ENCODE data around the gene SALL2. TPM values are rescaled to one million over a fixed set of nuclear protein-coding genes. Genes with fewer than 3 reads are reported as not detected.

SALL2 gene
- total RNA-seq, 1 experiment from 2014 or later, result 0.47 TPM

DNA sequence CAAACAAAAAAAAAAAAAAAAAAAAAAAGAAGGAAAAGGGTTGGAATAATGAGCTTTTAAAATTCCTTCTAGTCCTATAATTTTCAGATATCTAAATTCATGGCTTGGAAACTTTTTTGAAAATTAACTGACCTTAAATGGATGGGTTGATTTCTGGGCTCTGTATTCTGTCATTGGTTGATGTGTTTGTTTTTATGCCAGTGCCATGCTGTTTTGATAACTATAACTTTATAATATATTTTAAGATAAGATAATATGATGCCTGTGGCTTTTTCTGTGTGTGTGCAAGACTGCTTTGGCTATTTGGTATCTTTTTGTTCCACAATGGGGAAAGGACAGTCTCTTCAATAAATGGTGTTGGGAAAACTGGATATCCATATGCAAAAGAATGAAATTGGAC lies 46.5 kb upstream of the SALL2 start:
- H3K9me2 ChIP-seq (ENCODE audit: insufficient read depth), result no peaks in the 10 kb centered on the region
- no peaks in the 10 kb centered on the region for H4K20me1 ChIP-seq (ENCODE audit: insufficient read depth)
- DNase-seq (ENCODE audit: low read depth, low spot score), result no peak
- ChIA-PET POLR2A (no interaction called here), RAD21 (ENCODE audit: low non-redundant PET in 1 of 2, low total read pairs in 2 of 2, uncharacterized antibody in 2 of 2, unreplicated experiment in 2 of 2) (no interaction called here), CTCF (no interaction called here)
- H3K9ac ChIP-seq (ENCODE audit: low read length), result no peak overlapping the region
- TF ChIP-seq ZFX (IDR thresholded peaks at IDR 0.05) (no peak), SIN3A (IDR thresholded peaks at IDR 0.05; ENCODE audit: low read depth) (no peak), EGR1 (IDR thresholded peaks at IDR 0.05; ENCODE audit: low read depth) (no peak), POLR2A (IDR thresholded peaks at IDR 0.05; ENCODE audit: borderline replicate concordance, extremely low read depth, insufficient read depth, insufficient read length) (no peak), JUND (IDR thresholded peaks at IDR 0.05) (no peak), FOSL1 (IDR thresholded peaks at IDR 0.05; ENCODE audit: low read depth) (no peak), CEBPB (IDR thresholded peaks at IDR 0.05; ENCODE audit: low read depth) (no peak), YY1 (IDR thresholded peaks at IDR 0.05; ENCODE audit: extremely low read depth, insufficient replicate concordance, low read depth, low read length) (no peak), POLR2AphosphoS5 (IDR thresholded peaks at IDR 0.05; ENCODE audit: low read depth, low read length) (no peak), RAD21 (IDR thresholded peaks at IDR 0.05; ENCODE audit: low read depth) (no peak), ZNF274 (IDR thresholded peaks at IDR 0.05; ENCODE audit: low read depth, low read length) (no peak), TCF7L2 (IDR thresholded peaks at IDR 0.05; ENCODE audit: borderline replicate concordance, extremely low read depth, insufficient read depth, insufficient read length) (no peak), CBX3 (IDR thresholded peaks at IDR 0.05; ENCODE audit: low read depth) (no peak), ZBTB33 (IDR thresholded peaks at IDR 0.05; ENCODE audit: extremely low read depth, insufficient replicate concordance, low read length) (no peak)
- TF ChIP-seq, protein P1, sequence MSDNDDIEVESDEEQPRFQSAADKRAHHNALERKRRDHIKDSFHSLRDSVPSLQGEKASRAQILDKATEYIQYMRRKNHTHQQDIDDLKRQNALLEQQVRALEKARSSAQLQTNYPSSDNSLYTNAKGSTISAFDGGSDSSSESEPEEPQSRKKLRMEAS (IDR thresholded peaks at IDR 0.05), result no peak
- TF ChIP-seq, protein P2, sequence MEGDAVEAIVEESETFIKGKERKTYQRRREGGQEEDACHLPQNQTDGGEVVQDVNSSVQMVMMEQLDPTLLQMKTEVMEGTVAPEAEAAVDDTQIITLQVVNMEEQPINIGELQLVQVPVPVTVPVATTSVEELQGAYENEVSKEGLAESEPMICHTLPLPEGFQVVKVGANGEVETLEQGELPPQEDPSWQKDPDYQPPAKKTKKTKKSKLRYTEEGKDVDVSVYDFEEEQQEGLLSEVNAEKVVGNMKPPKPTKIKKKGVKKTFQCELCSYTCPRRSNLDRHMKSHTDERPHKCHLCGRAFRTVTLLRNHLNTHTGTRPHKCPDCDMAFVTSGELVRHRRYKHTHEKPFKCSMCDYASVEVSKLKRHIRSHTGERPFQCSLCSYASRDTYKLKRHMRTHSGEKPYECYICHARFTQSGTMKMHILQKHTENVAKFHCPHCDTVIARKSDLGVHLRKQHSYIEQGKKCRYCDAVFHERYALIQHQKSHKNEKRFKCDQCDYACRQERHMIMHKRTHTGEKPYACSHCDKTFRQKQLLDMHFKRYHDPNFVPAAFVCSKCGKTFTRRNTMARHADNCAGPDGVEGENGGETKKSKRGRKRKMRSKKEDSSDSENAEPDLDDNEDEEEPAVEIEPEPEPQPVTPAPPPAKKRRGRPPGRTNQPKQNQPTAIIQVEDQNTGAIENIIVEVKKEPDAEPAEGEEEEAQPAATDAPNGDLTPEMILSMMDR (IDR thresholded peaks at IDR 0.05 in 2 of 3, conservative IDR thresholded peaks at IDR 0.05 in 1 of 3; ENCODE audit: borderline replicate concordance in 1 of 3, insufficient read depth in 1 of 3, low read depth in 2 of 3, low read length in 2 of 3), result no peak
- TF ChIP-seq, protein P3, sequence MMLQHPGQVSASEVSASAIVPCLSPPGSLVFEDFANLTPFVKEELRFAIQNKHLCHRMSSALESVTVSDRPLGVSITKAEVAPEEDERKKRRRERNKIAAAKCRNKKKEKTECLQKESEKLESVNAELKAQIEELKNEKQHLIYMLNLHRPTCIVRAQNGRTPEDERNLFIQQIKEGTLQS (IDR thresholded peaks at IDR 0.05), result no peak
- intact Hi-C loops (cut with micrococcal nuclease), result no loop called here
- no peaks in the 10 kb centered on the region for H3K9me3 ChIP-seq (ENCODE audit: control insufficient read depth in 1 of 2, insufficient read depth in 1 of 2, low read depth in 1 of 2, low read length in 2 of 2)
- H3K4me2 ChIP-seq (ENCODE audit: low read length), result no peak overlapping the region
- H3K4me3 ChIP-seq (replicated peaks in 1 of 2; ENCODE audit: low read depth in 1 of 2, low read length in 2 of 2), result no peak overlapping the region
- no peaks in the 10 kb centered on the region; the same call in 1 of the 2 replicates for H3K27me3 ChIP-seq (ENCODE audit: insufficient read depth, low read length)
- H3K79me2 ChIP-seq (ENCODE audit: insufficient read depth, low read length), result no peaks in the 10 kb centered on the region
- H3K27ac ChIP-seq (ENCODE audit: low read depth, low read length), result no peak overlapping the region
- H3K4me1 ChIP-seq (ENCODE audit: control insufficient read depth in 1 of 2, insufficient read depth in 2 of 2, low read length in 2 of 2), result no peaks in the 10 kb centered on the region
- ATAC-seq, result no peak
- H2AFZ ChIP-seq (ENCODE audit: low read depth, low read length, poor library complexity, severe bottlenecking), result no peak overlapping the region
- BruUV-seq (replicated peaks), result no TSS peak
- H3K36me3 ChIP-seq (ENCODE audit: control insufficient read depth in 1 of 2, insufficient read depth in 2 of 2, low read length in 2 of 2), result no peaks in the 10 kb centered on the region

Data from HCT116 (cell line).